ENCODE measurements around the gene MEF2A.
A peak's percentile ranks its signal among the peaks of the same experiment; 100 is the strongest.
"Not testable (repeated sequence)": the region's sequence is repeated elsewhere in the genome, so short reads cannot be mapped to it uniquely, and the experiment has no call there.

MEF2A gene

GRCh38 chr15:99726333-99726732, 160.5 kb downstream of the MEF2A start:
- TF ChIP-seq POLR2A (IDR thresholded peaks at IDR 0.05; ENCODE audit: low read depth, low read length): no peak
- no peak for TF ChIP-seq TAF1 (IDR thresholded peaks at IDR 0.05; ENCODE audit: borderline replicate concordance, low read depth, low read length)
- TF ChIP-seq POLR2AphosphoS5 (IDR thresholded peaks at IDR 0.05; ENCODE audit: low read depth, low read length): no peak
- FAIRE-seq: no peak
- DNase-seq (ENCODE audit: insufficient read length): no peak

- DNase-seq (ENCODE audit: insufficient read length): no peak
- no peak for FAIRE-seq
- TF ChIP-seq POLR2A (IDR thresholded peaks at IDR 0.05; ENCODE audit: low read depth, low read length) (no peak), TAF1 (IDR thresholded peaks at IDR 0.05; ENCODE audit: borderline replicate concordance, low read depth, low read length) (no peak), POLR2AphosphoS5 (IDR thresholded peaks at IDR 0.05; ENCODE audit: low read depth, low read length) (no peak)
Measured at GRCh38 chr15:99727330-99727729, 161.5 kb downstream of the MEF2A start.

- FAIRE-seq (no peak), DNase-seq (ENCODE audit: insufficient read length) (no peak)
- TF ChIP-seq POLR2A (IDR thresholded peaks at IDR 0.05; ENCODE audit: low read depth, low read length) (no peak), TAF1 (IDR thresholded peaks at IDR 0.05; ENCODE audit: borderline replicate concordance, low read depth, low read length) (no peak), POLR2AphosphoS5 (IDR thresholded peaks at IDR 0.05; ENCODE audit: low read depth, low read length) (no peak)
Measured at GRCh38 chr15:99727733-99728132, 161.9 kb downstream of the MEF2A start.

- TF ChIP-seq POLR2A (IDR thresholded peaks at IDR 0.05; ENCODE audit: low read depth, low read length): no peak
- no peak for TF ChIP-seq POLR2AphosphoS5 (IDR thresholded peaks at IDR 0.05; ENCODE audit: low read depth, low read length)
- no peak for DNase-seq (ENCODE audit: insufficient read length)
- no peak for FAIRE-seq
Measured at GRCh38 chr15:99728916-99729315, 163.1 kb downstream of the MEF2A start.

- TF ChIP-seq POLR2AphosphoS5 (IDR thresholded peaks at IDR 0.05; ENCODE audit: low read depth, low read length): no peak
- no peak for TF ChIP-seq POLR2A (IDR thresholded peaks at IDR 0.05; ENCODE audit: low read depth, low read length)
- no peak for TF ChIP-seq TAF1 (IDR thresholded peaks at IDR 0.05; ENCODE audit: borderline replicate concordance, low read depth, low read length)
- DNase-seq (ENCODE audit: insufficient read length) (no peak), FAIRE-seq (no peak)
Measured at GRCh38 chr15:99729327-99729726, 163.5 kb downstream of the MEF2A start.

GRCh38 chr15:99729920-99730319, 164.1 kb downstream of the MEF2A start:
- DNase-seq (ENCODE audit: insufficient read length) (no peak), FAIRE-seq (no peak)
- TF ChIP-seq POLR2AphosphoS5 (IDR thresholded peaks at IDR 0.05; ENCODE audit: low read depth, low read length): no peak
- TF ChIP-seq TAF1 (IDR thresholded peaks at IDR 0.05; ENCODE audit: borderline replicate concordance, low read depth, low read length): no peak
- TF ChIP-seq POLR2A (IDR thresholded peaks at IDR 0.05; ENCODE audit: low read depth, low read length): no peak

- no peak for TF ChIP-seq TAF1 (IDR thresholded peaks at IDR 0.05; ENCODE audit: borderline replicate concordance, low read depth, low read length)
- no peak for TF ChIP-seq POLR2A (IDR thresholded peaks at IDR 0.05; ENCODE audit: low read depth, low read length)
- TF ChIP-seq POLR2AphosphoS5 (IDR thresholded peaks at IDR 0.05; ENCODE audit: low read depth, low read length): no peak
- no peak for DNase-seq (ENCODE audit: insufficient read length)
- no peak for FAIRE-seq
Measured at GRCh38 chr15:99731336-99732123, 165.7 kb downstream of the MEF2A start.

GRCh38 chr15:99732124-99732750, 166.5 kb downstream of the MEF2A start:
- FAIRE-seq (no peak), DNase-seq (ENCODE audit: insufficient read length) (no peak)
- TF ChIP-seq POLR2AphosphoS5 (IDR thresholded peaks at IDR 0.05; ENCODE audit: low read depth, low read length) (no peak), POLR2A (IDR thresholded peaks at IDR 0.05; ENCODE audit: low read depth, low read length) (no peak), TAF1 (IDR thresholded peaks at IDR 0.05; ENCODE audit: borderline replicate concordance, low read depth, low read length) (no peak)

GRCh38 chr15:99732751-99733267, 167.0 kb downstream of the MEF2A start:
- FAIRE-seq (peak; percentile 40), DNase-seq (ENCODE audit: insufficient read length) (no peak)
- TF ChIP-seq POLR2A (IDR thresholded peaks at IDR 0.05; ENCODE audit: low read depth, low read length) (no peak), TAF1 (IDR thresholded peaks at IDR 0.05; ENCODE audit: borderline replicate concordance, low read depth, low read length) (no peak), POLR2AphosphoS5 (IDR thresholded peaks at IDR 0.05; ENCODE audit: low read depth, low read length) (no peak)

GRCh38 chr15:99733268-99734039, 167.7 kb downstream of the MEF2A start, which contains the start of gene LYSMD4:
Gene LYSMD4 (minus strand): TSS chr15:99733437. CDS start chr15:99731999, 1,438 bp downstream.
- FAIRE-seq: peak; percentile 92
- TF ChIP-seq POLR2A (IDR thresholded peaks at IDR 0.05; ENCODE audit: low read depth, low read length): peak; percentile 70; the same call in 1 of the 2 replicates
- no peak for TF ChIP-seq TAF1 (IDR thresholded peaks at IDR 0.05; ENCODE audit: borderline replicate concordance, low read depth, low read length)
- TF ChIP-seq POLR2AphosphoS5 (IDR thresholded peaks at IDR 0.05; ENCODE audit: low read depth, low read length): peak; percentile 58; the same call in 1 of the 2 replicates
- DNase-seq (ENCODE audit: insufficient read length): peak; percentile 99

- FAIRE-seq; DNase-seq (ENCODE audit: insufficient read length): not testable (repeated sequence)
Measured at GRCh38 chr15:99734040-99734291, 168.2 kb downstream of the MEF2A start.
